CD4-positive, alpha-beta T cell (primary cell): Measurements from ENCODE around the gene KCNC4. TPM values are rescaled to one million over a fixed set of nuclear protein-coding genes. Genes with fewer than 3 reads are reported as not detected.

Experiments
- ATAC-seq: fragments of 200-7000 bp; cut with Tn5 transposase; one replicate; pipeline ENCODE4 v1.10.0; 2022; ENCODE audit warnings: mild to moderate bottlenecking; ENCODE audit not compliant: poor library complexity
- CTCF ChIA-PET: fragments of 350-600 bp; sonication (Branson Sonifier 250); formaldehyde crosslinking; loops from one replicate; lab custom pipeline; 2021; ENCODE audit warnings: antibody characterized with exemption, inconsistent platforms; lab: Charles Lee
- POLR2A ChIA-PET: fragments of 350-600 bp; sonication (Branson Sonifier 250); formaldehyde crosslinking; loops from one replicate; lab custom pipeline; 2021; ENCODE audit warnings: antibody characterized with exemption, inconsistent platforms; lab: Charles Lee
- DNase-seq, 14 experiments: peaks; one replicate each; pipeline ENCODE4 v3.0.0-alpha.2; 2013 to 2020; ENCODE audit warnings: mixed read lengths in 2 of 14
- H3K27ac ChIP-seq, 2 donors: one replicate each; pipeline versions ENCODE4 v1.5.1 to v1.7.0; 2013; ENCODE audit warnings: low read length in 2 of 2, low read depth in 1 of 2, mild to moderate bottlenecking in 1 of 2
- H3K27me3 ChIP-seq, 2 experiments: 1 replicate in 1 of 2; 2 replicates in 1 of 2; pipeline versions ENCODE4 v1.6.1 to v1.7.0; 2013; ENCODE audit warnings: low read length in 2 of 2, control low read depth in 1 of 2, mild to moderate bottlenecking in 1 of 2, moderate library complexity in 1 of 2; ENCODE audit not compliant: insufficient read depth in 2 of 2, control insufficient read depth in 1 of 2
- H3K36me3 ChIP-seq: one replicate; pipeline ENCODE4 v1.6.1; 2013; ENCODE audit warnings: low read length, control low read depth; ENCODE audit not compliant: insufficient read depth
- H3K4me1 ChIP-seq: one replicate; pipeline ENCODE4 v1.6.1; 2013; ENCODE audit warnings: low read length, control low read depth; ENCODE audit not compliant: insufficient read depth
- H3K4me3 ChIP-seq: one replicate; pipeline ENCODE4 v1.5.1; 2013; ENCODE audit warnings: mild to moderate bottlenecking, low read length, moderate library complexity
- H3K9me3 ChIP-seq, 2 experiments: 1 replicate in 1 of 2; 2 replicates in 1 of 2; pipeline versions ENCODE4 v1.6.1 to v1.7.0; 2013; ENCODE audit warnings: low read length in 2 of 2, mild to moderate bottlenecking in 2 of 2, control low read depth in 1 of 2, moderate library complexity in 1 of 2; ENCODE audit not compliant: control insufficient read depth in 1 of 2, insufficient read depth in 1 of 2
- H3K27ac Mint-ChIP-seq: one replicate; pipeline ENCODE4 v1.8.0; 2020; ENCODE audit warnings: mixed read lengths
- H3K27me3 Mint-ChIP-seq: one replicate; pipeline ENCODE4 v1.8.0; 2021; ENCODE audit warnings: mixed read lengths
- H3K36me3 Mint-ChIP-seq: one replicate; pipeline ENCODE4 v1.8.0; 2021; ENCODE audit warnings: low read depth, mixed read lengths
- H3K4me1 Mint-ChIP-seq: one replicate; pipeline ENCODE4 v1.8.0; 2021; ENCODE audit warnings: low read depth, mixed read lengths
- H3K4me3 Mint-ChIP-seq: one replicate; pipeline ENCODE4 v1.8.0; 2020; ENCODE audit warnings: mild to moderate bottlenecking, mixed read lengths
- H3K9me3 Mint-ChIP-seq: one replicate; pipeline ENCODE4 v1.8.0; 2020; ENCODE audit warnings: mixed read lengths
- CTCF ChIP-seq: fragments of 200-600 bp; IDR thresholded peaks from one replicate; pipeline ENCODE4 v1.8.0; 2022; ENCODE audit warnings: antibody characterized with exemption, mild to moderate bottlenecking
- intact Hi-C, 2 experiments: fragments of 100-400 bp; cut with DNase I in 1 of 2; cut with micrococcal nuclease in 1 of 2; formaldehyde crosslinking; loops; one replicate each; pipeline versions ENCODE4 v1.15.1 to v1.9.0; 2023 to 2025; cut with DNase I, micrococcal nuclease
- total RNA-seq, 174 experiments: library from RNA in 2 of 174; stranded (reverse) in 2 of 174; gene quantifications; one replicate each; pipeline ENCODE4 v1.2.3 and lab custom pipeline; 2021 to 2026

Gene KCNC4
- total RNA-seq, 2 experiments from 2014 or later: 16.5 to 17.7 TPM

- intact Hi-C loops: no loop called here
- Histone ChIP-seq H3K4me3 (no peak overlapping the region), H3K9me3 (no peaks in the 10 kb centered on the region), H3K27me3 (no peaks in the 10 kb centered on the region), H3K36me3 (no peaks in the 10 kb centered on the region), H3K4me1 (no peaks in the 10 kb centered on the region), H3K27ac (no peak overlapping the region)
- TF ChIP-seq CTCF: no peak
- ATAC-seq: no peak
- ChIA-PET POLR2A (no interaction called here), CTCF (no interaction called here)
- Mint-ChIP-seq H3K9me3 (no peaks in the 10 kb centered on the region), H3K27me3 (peaks cover 25% of the 10 kb centered on the region), H3K36me3 (no peaks in the 10 kb centered on the region), H3K4me3 (no peak overlapping the region), H3K27ac (no peak overlapping the region), H3K4me1 (no peaks in the 10 kb centered on the region)
- no peak for DNase-seq
Observed at GRCh38 chr1:110172001-110172400, 38.1 kb upstream of the KCNC4 start.

GRCh38 chr1:110173466-110174105 lies 36.5 kb upstream of the KCNC4 start:
- TF ChIP-seq CTCF: no peak
- no peaks in the 10 kb centered on the region for H3K4me1 ChIP-seq
- Mint-ChIP-seq H3K4me3 (no peak overlapping the region), H3K4me1 (no peaks in the 10 kb centered on the region), H3K27ac (no peak overlapping the region), H3K27me3 (peaks cover 27% of the 10 kb centered on the region), H3K36me3 (no peaks in the 10 kb centered on the region), H3K9me3 (no peaks in the 10 kb centered on the region)
- intact Hi-C loops: no loop called here
- CTCF ChIA-PET: no interaction called here
- H3K27me3 ChIP-seq: peaks cover 0 to 3% of the 10 kb centered on the region in 2 experiments
- ATAC-seq (no peak), DNase-seq (no peak)
- no peak overlapping the region for H3K4me3 ChIP-seq
- POLR2A ChIA-PET: no interaction called here
- no peaks in the 10 kb centered on the region for H3K9me3 ChIP-seq
- H3K36me3 ChIP-seq: no peaks in the 10 kb centered on the region
- no peak overlapping the region for H3K27ac ChIP-seq

- no peaks in the 10 kb centered on the region for H3K9me3 ChIP-seq
- Mint-ChIP-seq H3K27me3 (peaks cover 32% of the 10 kb centered on the region), H3K4me3 (no peak overlapping the region), H3K9me3 (no peaks in the 10 kb centered on the region), H3K4me1 (no peaks in the 10 kb centered on the region), H3K36me3 (no peaks in the 10 kb centered on the region), H3K27ac (no peak overlapping the region)
- CTCF ChIA-PET: no interaction called here
- no peak overlapping the region for H3K27ac ChIP-seq
- no peak for DNase-seq
- intact Hi-C loops: no loop called here
- H3K27me3 ChIP-seq: peaks cover 0 to 3% of the 10 kb centered on the region in 2 experiments
- no peak overlapping the region for H3K4me3 ChIP-seq
- no peak for TF ChIP-seq CTCF
- POLR2A ChIA-PET: no interaction called here
- no peaks in the 10 kb centered on the region for H3K36me3 ChIP-seq
- no peak for ATAC-seq
- no peaks in the 10 kb centered on the region for H3K4me1 ChIP-seq
Observed at GRCh38 chr1:110174961-110175360, 35.2 kb upstream of the KCNC4 start.
